HL-60/S4 treated with phorbol 12-myristate 13-acetate at 8.2 ng/mL for 4 days and 3 days (cell line): ENCODE data around the gene PTPN14.

Experiments used
- in situ Hi-C: fragments of 300-500 bp; cut with MboI; formaldehyde crosslinking; loops from 2 replicates; pipeline ENCODE4 v1.15.0; 2022; ENCODE audit warnings: low sequenced_read_pairs

The PTPN14 gene

GRCh38 chr1:214380396-214380795 is 171.0 kb downstream of the PTPN14 start:
- in situ Hi-C loops = no loop called here

- in situ Hi-C loops = no loop called here
Measured at GRCh38 chr1:214379236-214379970, 172.0 kb downstream of the PTPN14 start.

- in situ Hi-C loops = no loop called here
Measured at GRCh38 chr1:214378492-214378891, 172.9 kb downstream of the PTPN14 start.

- in situ Hi-C loops = no loop called here
Measured at GRCh38 chr1:214377886-214378285, 173.5 kb downstream of the PTPN14 start.

GRCh38 chr1:214377485-214377884 is 173.9 kb downstream of the PTPN14 start:
- in situ Hi-C loops = no loop called here

- in situ Hi-C loops = no loop called here
Measured at GRCh38 chr1:214372092-214372491, 179.3 kb downstream of the PTPN14 start.

GRCh38 chr1:214370615-214371014 is 180.8 kb downstream of the PTPN14 start:
- in situ Hi-C loops = no loop called here

GRCh38 chr1:214369364-214369763 is 182.0 kb downstream of the PTPN14 start:
- in situ Hi-C loops = no loop called here

GRCh38 chr1:214367841-214368240 is 183.6 kb downstream of the PTPN14 start:
- in situ Hi-C loops = no loop called here

GRCh38 chr1:214364786-214365295 is 186.6 kb downstream of the PTPN14 start:
- in situ Hi-C loops = no loop called here

GRCh38 chr1:214364386-214364785 is 187.0 kb downstream of the PTPN14 start:
- in situ Hi-C loops = no loop called here

- in situ Hi-C loops = no loop called here
Measured at GRCh38 chr1:214363386-214363785, 188.0 kb downstream of the PTPN14 start.

- in situ Hi-C loops = no loop called here
Measured at GRCh38 chr1:214362188-214362882, 189.1 kb downstream of the PTPN14 start.

- in situ Hi-C loops = no loop called here
Measured at GRCh38 chr1:214361636-214362035, 189.8 kb downstream of the PTPN14 start.

GRCh38 chr1:214360525-214361164 is 190.8 kb downstream of the PTPN14 start:
- in situ Hi-C loops = no loop called here

GRCh38 chr1:214360116-214360515 is 191.3 kb downstream of the PTPN14 start:
- in situ Hi-C loops = no loop called here

- in situ Hi-C loops = no loop called here
Measured at GRCh38 chr1:214354440-214355148, 196.8 kb downstream of the PTPN14 start.

- in situ Hi-C loops = no loop called here
Measured at GRCh38 chr1:214352838-214353237, 198.6 kb downstream of the PTPN14 start.

GRCh38 chr1:214351551-214352277 is 199.7 kb downstream of the PTPN14 start:
- in situ Hi-C loops = no loop called here

- in situ Hi-C loops = no loop called here
Measured at GRCh38 chr1:214349781-214350180, 201.6 kb downstream of the PTPN14 start.
